HL-60 (cell line): Measurements from ENCODE around the gene ALDH9A1.

ENCODE experiments used
- DNase-seq, 2 experiments: peaks; one replicate each; pipeline ENCODE4 v3.0.0-alpha.2; 2010 to 2020; ENCODE audit warnings: low read depth in 1 of 2, low spot score in 1 of 2
- H3K27ac ChIP-seq: fragments of 250-450 bp; sonication (Bioruptor Pico); replicated peaks from 2 replicates; pipeline ENCODE4 v1.5.1; 2020; ENCODE audit warnings: mild to moderate bottlenecking, moderate library complexity
- H3K27me3 ChIP-seq: fragments of 250-450 bp; sonication (Bioruptor Pico); 2 replicates; pipeline ENCODE4 v1.5.1; 2021; ENCODE audit warnings: mild to moderate bottlenecking, moderate library complexity; ENCODE audit not compliant: insufficient read depth, poor library complexity, severe bottlenecking
- H3K4me3 ChIP-seq: replicated peaks from 2 replicates; pipeline ENCODE4 v1.5.1; 2011; ENCODE audit warnings: mild to moderate bottlenecking, control low read depth, low read length; ENCODE audit not compliant: insufficient read depth
- GABPA ChIP-seq: IDR thresholded peaks from 2 replicates; pipeline ENCODE4 v1.6.1; 2012; ENCODE audit warnings: low read depth
- POLR2AphosphoS5 ChIP-seq: IDR thresholded peaks from 2 replicates; pipeline ENCODE4 v1.6.1; 2012; ENCODE audit warnings: low read depth
- SPI1 ChIP-seq: IDR thresholded peaks from 2 replicates; pipeline ENCODE4 v1.6.1; 2012; ENCODE audit warnings: low read depth, mild to moderate bottlenecking, borderline replicate concordance
- TF ChIP-seq, protein P1 (sequence below): IDR thresholded peaks from 2 replicates; pipeline ENCODE4 v1.6.1; 2012; ENCODE audit warnings: low read depth; ENCODE audit not compliant: insufficient replicate concordance
- TF ChIP-seq, protein P2 (sequence below): IDR thresholded peaks from one replicate; pipeline ENCODE4 v1.5.1; 2011; ENCODE audit warnings: low read length, control low read depth, inconsistent platforms; ENCODE audit not compliant: insufficient read depth

The ALDH9A1 gene

GRCh38 chr1:165648919-165649572, 49.3 kb downstream of the ALDH9A1 start:
- TF ChIP-seq GABPA (no peak), POLR2AphosphoS5 (no peak), SPI1 (no peak)
- TF ChIP-seq, protein P1, sequence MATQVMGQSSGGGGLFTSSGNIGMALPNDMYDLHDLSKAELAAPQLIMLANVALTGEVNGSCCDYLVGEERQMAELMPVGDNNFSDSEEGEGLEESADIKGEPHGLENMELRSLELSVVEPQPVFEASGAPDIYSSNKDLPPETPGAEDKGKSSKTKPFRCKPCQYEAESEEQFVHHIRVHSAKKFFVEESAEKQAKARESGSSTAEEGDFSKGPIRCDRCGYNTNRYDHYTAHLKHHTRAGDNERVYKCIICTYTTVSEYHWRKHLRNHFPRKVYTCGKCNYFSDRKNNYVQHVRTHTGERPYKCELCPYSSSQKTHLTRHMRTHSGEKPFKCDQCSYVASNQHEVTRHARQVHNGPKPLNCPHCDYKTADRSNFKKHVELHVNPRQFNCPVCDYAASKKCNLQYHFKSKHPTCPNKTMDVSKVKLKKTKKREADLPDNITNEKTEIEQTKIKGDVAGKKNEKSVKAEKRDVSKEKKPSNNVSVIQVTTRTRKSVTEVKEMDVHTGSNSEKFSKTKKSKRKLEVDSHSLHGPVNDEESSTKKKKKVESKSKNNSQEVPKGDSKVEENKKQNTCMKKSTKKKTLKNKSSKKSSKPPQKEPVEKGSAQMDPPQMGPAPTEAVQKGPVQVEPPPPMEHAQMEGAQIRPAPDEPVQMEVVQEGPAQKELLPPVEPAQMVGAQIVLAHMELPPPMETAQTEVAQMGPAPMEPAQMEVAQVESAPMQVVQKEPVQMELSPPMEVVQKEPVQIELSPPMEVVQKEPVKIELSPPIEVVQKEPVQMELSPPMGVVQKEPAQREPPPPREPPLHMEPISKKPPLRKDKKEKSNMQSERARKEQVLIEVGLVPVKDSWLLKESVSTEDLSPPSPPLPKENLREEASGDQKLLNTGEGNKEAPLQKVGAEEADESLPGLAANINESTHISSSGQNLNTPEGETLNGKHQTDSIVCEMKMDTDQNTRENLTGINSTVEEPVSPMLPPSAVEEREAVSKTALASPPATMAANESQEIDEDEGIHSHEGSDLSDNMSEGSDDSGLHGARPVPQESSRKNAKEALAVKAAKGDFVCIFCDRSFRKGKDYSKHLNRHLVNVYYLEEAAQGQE: no peak
- TF ChIP-seq, protein P2, sequence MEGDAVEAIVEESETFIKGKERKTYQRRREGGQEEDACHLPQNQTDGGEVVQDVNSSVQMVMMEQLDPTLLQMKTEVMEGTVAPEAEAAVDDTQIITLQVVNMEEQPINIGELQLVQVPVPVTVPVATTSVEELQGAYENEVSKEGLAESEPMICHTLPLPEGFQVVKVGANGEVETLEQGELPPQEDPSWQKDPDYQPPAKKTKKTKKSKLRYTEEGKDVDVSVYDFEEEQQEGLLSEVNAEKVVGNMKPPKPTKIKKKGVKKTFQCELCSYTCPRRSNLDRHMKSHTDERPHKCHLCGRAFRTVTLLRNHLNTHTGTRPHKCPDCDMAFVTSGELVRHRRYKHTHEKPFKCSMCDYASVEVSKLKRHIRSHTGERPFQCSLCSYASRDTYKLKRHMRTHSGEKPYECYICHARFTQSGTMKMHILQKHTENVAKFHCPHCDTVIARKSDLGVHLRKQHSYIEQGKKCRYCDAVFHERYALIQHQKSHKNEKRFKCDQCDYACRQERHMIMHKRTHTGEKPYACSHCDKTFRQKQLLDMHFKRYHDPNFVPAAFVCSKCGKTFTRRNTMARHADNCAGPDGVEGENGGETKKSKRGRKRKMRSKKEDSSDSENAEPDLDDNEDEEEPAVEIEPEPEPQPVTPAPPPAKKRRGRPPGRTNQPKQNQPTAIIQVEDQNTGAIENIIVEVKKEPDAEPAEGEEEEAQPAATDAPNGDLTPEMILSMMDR: no peak
- no peak overlapping the region for H3K4me3 ChIP-seq
- H3K27me3 ChIP-seq: no peaks in the 10 kb centered on the region
- DNase-seq: no peak
- no peak overlapping the region for H3K27ac ChIP-seq

- TF ChIP-seq, protein P2: no peak
- TF ChIP-seq SPI1: no peak
- no peak for TF ChIP-seq POLR2AphosphoS5
- TF ChIP-seq GABPA: no peak
- TF ChIP-seq, protein P1: no peak
- H3K27ac ChIP-seq: no peak overlapping the region
- H3K27me3 ChIP-seq: no peaks in the 10 kb centered on the region
- no peak for DNase-seq
- H3K4me3 ChIP-seq: no peak overlapping the region
Observed at GRCh38 chr1:165647970-165648369, 50.4 kb downstream of the ALDH9A1 start.

GRCh38 chr1:165647517-165647916, 50.8 kb downstream of the ALDH9A1 start:
- Histone ChIP-seq H3K27ac (no peak overlapping the region), H3K4me3 (no peak overlapping the region), H3K27me3 (no peaks in the 10 kb centered on the region)
- DNase-seq: no peak
- TF ChIP-seq POLR2AphosphoS5: no peak
- TF ChIP-seq SPI1: no peak
- TF ChIP-seq, protein P1: no peak
- no peak for TF ChIP-seq GABPA
- TF ChIP-seq, protein P2: no peak
